ENCODE measurements around the gene BRF1.
"Not testable (repeated sequence)": the region's sequence is repeated elsewhere in the genome, so short reads cannot be mapped to it uniquely, and the experiment has no call there.

Gene BRF1

GRCh38 chr14:105300542-105301102 lies at the start of gene BRF1:
Gene BRF1, minus strand, starts transcription at chr14:105301001. Its CDS starts 372 bp downstream, at chr14:105300629.
- peak; percentile 99 for DNase-seq

- no peak for DNase-seq
These were observed 49.2 kb upstream of the BRF1 start for GRCh38 chr14:105349992-105350391.

GRCh38 chr14:105348945-105349699 lies 48.3 kb upstream of the BRF1 start:
- DNase-seq: no peak

- DNase-seq: no peak
These were observed 47.6 kb upstream of the BRF1 start for GRCh38 chr14:105348169-105348944.

- no peak for DNase-seq
These were observed 46.8 kb upstream of the BRF1 start for GRCh38 chr14:105347587-105347968.

- no peak for DNase-seq
These were observed 46.2 kb upstream of the BRF1 start for GRCh38 chr14:105346876-105347586.

- DNase-seq: no peak
These were observed 45.4 kb upstream of the BRF1 start for GRCh38 chr14:105346200-105346533.

GRCh38 chr14:105343194-105343593 lies 42.4 kb upstream of the BRF1 start:
- DNase-seq: no peak

- no peak for DNase-seq
These were observed 40.3 kb upstream of the BRF1 start for GRCh38 chr14:105340821-105341733.

GRCh38 chr14:105337966-105338741 lies 37.4 kb upstream of the BRF1 start:
- no peak for DNase-seq

- DNase-seq: no peak
These were observed 36.6 kb upstream of the BRF1 start for GRCh38 chr14:105337433-105337832.

GRCh38 chr14:105336477-105337287 lies 35.9 kb upstream of the BRF1 start:
- no peak for DNase-seq

GRCh38 chr14:105335735-105336476 lies 35.1 kb upstream of the BRF1 start:
- DNase-seq: no peak

GRCh38 chr14:105335231-105335542 lies 34.4 kb upstream of the BRF1 start:
- not testable (repeated sequence) for DNase-seq

- no peak for DNase-seq
These were observed 33.8 kb upstream of the BRF1 start for GRCh38 chr14:105334383-105335230.

- peak; percentile 10 for DNase-seq
These were observed 33.0 kb upstream of the BRF1 start for GRCh38 chr14:105333613-105334364.

- no peak for DNase-seq
These were observed 32.3 kb upstream of the BRF1 start for GRCh38 chr14:105333020-105333490.

GRCh38 chr14:105332350-105332874 lies 31.6 kb upstream of the BRF1 start:
- DNase-seq: no peak

Data from activated naive CD4-positive, alpha-beta T cell treated with anti-CD3 and anti-CD28 coated beads, Interleukin-2, amount 50 U/mL, for 16 hours (primary cell).